GM23338 (cell line): ENCODE results near the gene NIPAL4. TPM values are rescaled to one million over a fixed set of nuclear protein-coding genes. Genes with fewer than 3 reads are reported as not detected.

Experiments
- ETS1 ChIP-seq: IDR thresholded peaks from 2 replicates; pipeline ENCODE4 v1.6.1; 2016; ENCODE audit warnings: antibody characterized with exemption
- EZH2phosphoT487 ChIP-seq: fragments of 200-600 bp; sonication (generic); IDR thresholded peaks from one replicate; pipeline ENCODE4 v1.8.1; 2018; ENCODE audit warnings: antibody characterized with exemption; ENCODE audit not compliant: unreplicated experiment
- ZNF114 ChIP-seq: fragments of 250-450 bp; sonication (Bioruptor Pico); IDR thresholded peaks from 2 replicates; pipeline ENCODE4 v1.5.0; 2020; ENCODE audit warnings: mild to moderate bottlenecking, moderate library complexity
- ZNF462 ChIP-seq: fragments of 250-450 bp; sonication (Bioruptor Pico); IDR thresholded peaks from 2 replicates; pipeline ENCODE4 v1.5.0; 2020; ENCODE audit warnings: mild to moderate bottlenecking, moderate library complexity
- polyA plus RNA-seq: library from polyadenylated mRNA; unstranded; fragments of >200 nt; fragmentation: Nextera tagmentation; extraction: Ambion mirVana; gene quantifications from 2 replicates; pipeline ENCODE4 v1.2.1, GENCODE V29; 2016
- total RNA-seq: library from RNA; depleted of rRNA; stranded (reverse); fragments of >200 nt; shearing (Covaris generic); gene quantifications from 2 replicates; pipeline ENCODE4 v1.2.3, GENCODE V29; 2014
- TF ChIP-seq, protein P1 (sequence below): IDR thresholded peaks from one replicate; pipeline ENCODE4 v1.6.1; 2018; ENCODE audit warnings: antibody characterized with exemption; ENCODE audit not compliant: unreplicated experiment

Gene NIPAL4
- total and polyA plus RNA-seq, 2 experiments from 2014 or later, result 0.21 TPM; not detected in 1

DNA sequence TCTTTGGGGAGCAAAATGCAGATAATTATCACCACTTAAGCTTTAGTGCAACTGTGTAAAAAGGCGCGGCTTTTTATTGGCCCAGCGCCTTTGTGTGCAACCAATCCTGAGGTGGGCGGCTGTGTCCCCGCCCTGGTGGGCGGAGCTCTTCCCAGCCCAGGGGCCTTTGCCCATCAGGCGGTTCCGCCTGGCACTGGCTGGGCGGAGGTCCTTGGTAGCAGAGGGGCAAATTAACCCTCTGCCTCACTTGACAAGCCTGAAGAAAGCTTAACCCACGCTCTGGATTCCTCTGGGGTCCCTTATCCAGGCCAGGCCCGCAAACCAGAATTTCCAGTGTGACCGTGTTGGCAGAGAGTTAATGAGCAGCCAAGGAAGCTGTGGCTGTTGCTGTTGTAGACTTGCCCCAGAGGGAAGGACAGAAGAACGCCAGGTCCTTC, 12.8 kb upstream of the NIPAL4 start (continued):
- TF ChIP-seq ZNF462 (CRISPR knock-in tag), result no peak
- TF ChIP-seq, protein P1, sequence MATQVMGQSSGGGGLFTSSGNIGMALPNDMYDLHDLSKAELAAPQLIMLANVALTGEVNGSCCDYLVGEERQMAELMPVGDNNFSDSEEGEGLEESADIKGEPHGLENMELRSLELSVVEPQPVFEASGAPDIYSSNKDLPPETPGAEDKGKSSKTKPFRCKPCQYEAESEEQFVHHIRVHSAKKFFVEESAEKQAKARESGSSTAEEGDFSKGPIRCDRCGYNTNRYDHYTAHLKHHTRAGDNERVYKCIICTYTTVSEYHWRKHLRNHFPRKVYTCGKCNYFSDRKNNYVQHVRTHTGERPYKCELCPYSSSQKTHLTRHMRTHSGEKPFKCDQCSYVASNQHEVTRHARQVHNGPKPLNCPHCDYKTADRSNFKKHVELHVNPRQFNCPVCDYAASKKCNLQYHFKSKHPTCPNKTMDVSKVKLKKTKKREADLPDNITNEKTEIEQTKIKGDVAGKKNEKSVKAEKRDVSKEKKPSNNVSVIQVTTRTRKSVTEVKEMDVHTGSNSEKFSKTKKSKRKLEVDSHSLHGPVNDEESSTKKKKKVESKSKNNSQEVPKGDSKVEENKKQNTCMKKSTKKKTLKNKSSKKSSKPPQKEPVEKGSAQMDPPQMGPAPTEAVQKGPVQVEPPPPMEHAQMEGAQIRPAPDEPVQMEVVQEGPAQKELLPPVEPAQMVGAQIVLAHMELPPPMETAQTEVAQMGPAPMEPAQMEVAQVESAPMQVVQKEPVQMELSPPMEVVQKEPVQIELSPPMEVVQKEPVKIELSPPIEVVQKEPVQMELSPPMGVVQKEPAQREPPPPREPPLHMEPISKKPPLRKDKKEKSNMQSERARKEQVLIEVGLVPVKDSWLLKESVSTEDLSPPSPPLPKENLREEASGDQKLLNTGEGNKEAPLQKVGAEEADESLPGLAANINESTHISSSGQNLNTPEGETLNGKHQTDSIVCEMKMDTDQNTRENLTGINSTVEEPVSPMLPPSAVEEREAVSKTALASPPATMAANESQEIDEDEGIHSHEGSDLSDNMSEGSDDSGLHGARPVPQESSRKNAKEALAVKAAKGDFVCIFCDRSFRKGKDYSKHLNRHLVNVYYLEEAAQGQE, result no peak
- TF ChIP-seq ETS1, result no peak
- no peak for TF ChIP-seq EZH2phosphoT487
- TF ChIP-seq ZNF114 (CRISPR knock-in tag), result no peak
